ENCODE results near the gene SLC34A3.

DNA sequence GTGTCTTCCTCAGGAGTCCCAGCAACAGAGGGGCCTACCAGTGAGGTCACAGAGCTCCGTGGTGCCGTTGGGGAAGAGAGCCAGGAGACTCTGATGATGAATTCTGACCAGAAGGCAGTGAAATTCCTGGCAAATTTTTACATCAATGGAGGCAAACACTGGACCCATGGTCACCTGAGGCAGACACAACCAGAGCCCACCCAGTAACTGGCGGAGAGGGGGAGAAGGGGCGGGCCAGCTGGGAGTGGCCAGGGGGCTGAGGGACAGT, 20.4 kb downstream of the SLC34A3 start, which contains the start of gene STPG3:
- TF ChIP-seq, protein P1, sequence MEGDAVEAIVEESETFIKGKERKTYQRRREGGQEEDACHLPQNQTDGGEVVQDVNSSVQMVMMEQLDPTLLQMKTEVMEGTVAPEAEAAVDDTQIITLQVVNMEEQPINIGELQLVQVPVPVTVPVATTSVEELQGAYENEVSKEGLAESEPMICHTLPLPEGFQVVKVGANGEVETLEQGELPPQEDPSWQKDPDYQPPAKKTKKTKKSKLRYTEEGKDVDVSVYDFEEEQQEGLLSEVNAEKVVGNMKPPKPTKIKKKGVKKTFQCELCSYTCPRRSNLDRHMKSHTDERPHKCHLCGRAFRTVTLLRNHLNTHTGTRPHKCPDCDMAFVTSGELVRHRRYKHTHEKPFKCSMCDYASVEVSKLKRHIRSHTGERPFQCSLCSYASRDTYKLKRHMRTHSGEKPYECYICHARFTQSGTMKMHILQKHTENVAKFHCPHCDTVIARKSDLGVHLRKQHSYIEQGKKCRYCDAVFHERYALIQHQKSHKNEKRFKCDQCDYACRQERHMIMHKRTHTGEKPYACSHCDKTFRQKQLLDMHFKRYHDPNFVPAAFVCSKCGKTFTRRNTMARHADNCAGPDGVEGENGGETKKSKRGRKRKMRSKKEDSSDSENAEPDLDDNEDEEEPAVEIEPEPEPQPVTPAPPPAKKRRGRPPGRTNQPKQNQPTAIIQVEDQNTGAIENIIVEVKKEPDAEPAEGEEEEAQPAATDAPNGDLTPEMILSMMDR (IDR thresholded peaks at IDR 0.05) = no peak
- no peak for TF ChIP-seq POLR2AphosphoS5 (IDR thresholded peaks at IDR 0.05)
- no peak for TF ChIP-seq EP300 (IDR thresholded peaks at IDR 0.05)
- no peak for TF ChIP-seq POLR2A (IDR thresholded peaks at IDR 0.05)
